ENCODE measurements around the gene CYFIP1.

Gene CYFIP1

GRCh38 chr15:22959321-22960101 is 20.7 kb downstream of the CYFIP1 start:
- no peaks in the 10 kb centered on the region for H3K9me2 ChIP-seq (replicated peaks; ENCODE audit: control insufficient read depth, low read length)
- no peak overlapping the region for H3K27ac ChIP-seq (ENCODE audit: low read depth, low read length)
- H3K27me3 ChIP-seq (ENCODE audit: control insufficient read depth, low read length) = no peaks in the 10 kb centered on the region
- H3K9me3 ChIP-seq (ENCODE audit: control insufficient read depth, insufficient read depth, low read length) = no peaks in the 10 kb centered on the region
- no peak for TF ChIP-seq EZH2phosphoT487 (IDR thresholded peaks at IDR 0.05; ENCODE audit: borderline replicate concordance, low read length)
- TF ChIP-seq CTCF (IDR thresholded peaks at IDR 0.05; ENCODE audit: low read depth, low read length, poor library complexity, severe bottlenecking) = no peak
- no peaks in the 10 kb centered on the region for H3F3A ChIP-seq (ENCODE audit: control insufficient read depth, insufficient read depth)
- no peaks in the 10 kb centered on the region for H4K20me1 ChIP-seq (ENCODE audit: control insufficient read depth, insufficient read depth, low read depth, low read length)
- H3K4me2 ChIP-seq (ENCODE audit: low read length) = no peak overlapping the region
- H3K79me2 ChIP-seq (ENCODE audit: control insufficient read depth, low read length) = no peaks in the 10 kb centered on the region
- no peak overlapping the region for H3K4me3 ChIP-seq (ENCODE audit: low read length)
- H3K4me1 ChIP-seq (ENCODE audit: control insufficient read depth, low read length) = no peaks in the 10 kb centered on the region
- H3K36me3 ChIP-seq (ENCODE audit: control insufficient read depth, low read length) = no peaks in the 10 kb centered on the region

- Histone ChIP-seq H3K79me2 (ENCODE audit: control insufficient read depth, low read length) (no peaks in the 10 kb centered on the region), H3K27ac (ENCODE audit: low read depth, low read length) (no peak overlapping the region)
These were observed 21.5 kb downstream of the CYFIP1 start for GRCh38 chr15:22958487-22959280.

GRCh38 chr15:22956978-22957260 is 23.2 kb downstream of the CYFIP1 start:
- Histone ChIP-seq H3K4me2 (ENCODE audit: low read length) (no peak overlapping the region), H3K9me3 (ENCODE audit: control insufficient read depth, insufficient read depth, low read length) (no peaks in the 10 kb centered on the region), H3K9me2 (replicated peaks; ENCODE audit: control insufficient read depth, low read length) (no peaks in the 10 kb centered on the region), H3K4me1 (ENCODE audit: control insufficient read depth, low read length) (no peaks in the 10 kb centered on the region), H3K27me3 (ENCODE audit: control insufficient read depth, low read length) (no peaks in the 10 kb centered on the region), H3F3A (ENCODE audit: control insufficient read depth, insufficient read depth) (no peaks in the 10 kb centered on the region), H3K4me3 (ENCODE audit: low read length) (no peak overlapping the region), H3K79me2 (ENCODE audit: control insufficient read depth, low read length) (no peaks in the 10 kb centered on the region), H4K20me1 (ENCODE audit: control insufficient read depth, insufficient read depth, low read depth, low read length) (no peaks in the 10 kb centered on the region), H3K27ac (ENCODE audit: low read depth, low read length) (no peak overlapping the region), H3K36me3 (ENCODE audit: control insufficient read depth, low read length) (no peaks in the 10 kb centered on the region)
- TF ChIP-seq EZH2phosphoT487 (IDR thresholded peaks at IDR 0.05; ENCODE audit: borderline replicate concordance, low read length) (no peak), CTCF (IDR thresholded peaks at IDR 0.05; ENCODE audit: low read depth, low read length, poor library complexity, severe bottlenecking) (no peak)

More at GRCh38 chr15:22958487-22959280, 21.5 kb downstream of the CYFIP1 start:
- Histone ChIP-seq H3K27me3 (ENCODE audit: control insufficient read depth, low read length) (no peaks in the 10 kb centered on the region), H3K4me1 (ENCODE audit: control insufficient read depth, low read length) (no peaks in the 10 kb centered on the region), H3F3A (ENCODE audit: control insufficient read depth, insufficient read depth) (no peaks in the 10 kb centered on the region), H3K4me2 (ENCODE audit: low read length) (no peak overlapping the region), H3K9me3 (ENCODE audit: control insufficient read depth, insufficient read depth, low read length) (no peaks in the 10 kb centered on the region), H4K20me1 (ENCODE audit: control insufficient read depth, insufficient read depth, low read depth, low read length) (no peaks in the 10 kb centered on the region), H3K4me3 (ENCODE audit: low read length) (no peak overlapping the region), H3K36me3 (ENCODE audit: control insufficient read depth, low read length) (no peaks in the 10 kb centered on the region), H3K9me2 (replicated peaks; ENCODE audit: control insufficient read depth, low read length) (no peaks in the 10 kb centered on the region)
- TF ChIP-seq EZH2phosphoT487 (IDR thresholded peaks at IDR 0.05; ENCODE audit: borderline replicate concordance, low read length) = no peak
- no peak for TF ChIP-seq CTCF (IDR thresholded peaks at IDR 0.05; ENCODE audit: low read depth, low read length, poor library complexity, severe bottlenecking)

Data from DOHH2 (cell line).